Transverse colon (tissue), 4 donors: ENCODE results near the gene CDX1.

Experiments
- POLR2A ChIP-seq: fragments of 450-650 bp; IDR thresholded peaks from one replicate; pipeline ENCODE4 v1.6.1; 2016; ENCODE audit warnings: antibody characterized with exemption, mild to moderate bottlenecking, moderate library complexity
- POLR2AphosphoS5 ChIP-seq, 3 donors: sonication (generic); formaldehyde crosslinking; IDR thresholded peaks; one replicate each; pipeline ENCODE4 v1.6.1; 2016; ENCODE audit warnings: antibody characterized with exemption in 3 of 3
- TF ChIP-seq, protein P1 (sequence below), 5 experiments: fragments of 200-600 bp in 3 of 5; fragments of 450-650 bp in 2 of 5; sonication (generic) in 3 of 5; IDR thresholded peaks; 1 replicate in 2 of 5; 2 replicates in 3 of 5; pipeline ENCODE4 v1.5.1; 2016 to 2017; ENCODE audit warnings: antibody characterized with exemption in 5 of 5, inconsistent platforms in 3 of 5, mild to moderate bottlenecking in 2 of 5, moderate library complexity in 1 of 5

DNA sequence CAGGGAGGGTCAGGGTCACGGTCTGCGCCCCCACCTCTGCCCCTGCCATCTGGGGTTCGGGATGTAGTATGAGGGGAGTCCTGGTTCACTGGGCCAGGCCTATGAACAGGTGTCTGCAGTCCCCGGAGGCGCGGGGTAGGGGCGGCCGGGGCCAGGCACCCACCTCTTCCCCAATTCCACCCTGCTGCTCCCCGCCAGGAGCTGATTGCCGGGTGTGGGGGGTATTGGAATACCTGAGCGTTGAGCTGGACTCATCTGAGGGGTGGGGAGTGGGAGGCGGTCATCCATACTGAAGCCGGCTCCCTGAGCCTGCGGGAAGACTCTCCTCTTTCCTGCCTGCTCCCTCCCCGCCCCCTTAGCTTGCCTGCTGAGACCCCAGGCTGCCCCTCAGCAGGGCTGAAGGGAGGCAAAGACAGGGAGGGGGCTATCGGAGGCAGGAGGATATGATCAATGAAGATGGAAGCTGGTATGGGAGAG is 24.0 kb downstream of the CDX1 start:
- TF ChIP-seq, protein P1, sequence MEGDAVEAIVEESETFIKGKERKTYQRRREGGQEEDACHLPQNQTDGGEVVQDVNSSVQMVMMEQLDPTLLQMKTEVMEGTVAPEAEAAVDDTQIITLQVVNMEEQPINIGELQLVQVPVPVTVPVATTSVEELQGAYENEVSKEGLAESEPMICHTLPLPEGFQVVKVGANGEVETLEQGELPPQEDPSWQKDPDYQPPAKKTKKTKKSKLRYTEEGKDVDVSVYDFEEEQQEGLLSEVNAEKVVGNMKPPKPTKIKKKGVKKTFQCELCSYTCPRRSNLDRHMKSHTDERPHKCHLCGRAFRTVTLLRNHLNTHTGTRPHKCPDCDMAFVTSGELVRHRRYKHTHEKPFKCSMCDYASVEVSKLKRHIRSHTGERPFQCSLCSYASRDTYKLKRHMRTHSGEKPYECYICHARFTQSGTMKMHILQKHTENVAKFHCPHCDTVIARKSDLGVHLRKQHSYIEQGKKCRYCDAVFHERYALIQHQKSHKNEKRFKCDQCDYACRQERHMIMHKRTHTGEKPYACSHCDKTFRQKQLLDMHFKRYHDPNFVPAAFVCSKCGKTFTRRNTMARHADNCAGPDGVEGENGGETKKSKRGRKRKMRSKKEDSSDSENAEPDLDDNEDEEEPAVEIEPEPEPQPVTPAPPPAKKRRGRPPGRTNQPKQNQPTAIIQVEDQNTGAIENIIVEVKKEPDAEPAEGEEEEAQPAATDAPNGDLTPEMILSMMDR (IDR thresholded peaks at IDR 0.05) = no peak
- TF ChIP-seq POLR2AphosphoS5 (IDR thresholded peaks at IDR 0.05) (no peak), POLR2A (no peak)
